GM19240 (cell line): ENCODE data around the gene CLPTM1L.
A peak's percentile ranks its signal among the peaks of the same experiment; 100 is the strongest.
"Not testable (repeated sequence)": the region's sequence is repeated elsewhere in the genome, so short reads cannot be mapped to it uniquely, and the experiment has no call there.

Source experiments
- DNase-seq: peaks from one replicate; pipeline ENCODE4 v3.0.0; 2011; ENCODE audit warnings: low spot score; ENCODE audit not compliant: insufficient read length

The CLPTM1L gene

DNA sequence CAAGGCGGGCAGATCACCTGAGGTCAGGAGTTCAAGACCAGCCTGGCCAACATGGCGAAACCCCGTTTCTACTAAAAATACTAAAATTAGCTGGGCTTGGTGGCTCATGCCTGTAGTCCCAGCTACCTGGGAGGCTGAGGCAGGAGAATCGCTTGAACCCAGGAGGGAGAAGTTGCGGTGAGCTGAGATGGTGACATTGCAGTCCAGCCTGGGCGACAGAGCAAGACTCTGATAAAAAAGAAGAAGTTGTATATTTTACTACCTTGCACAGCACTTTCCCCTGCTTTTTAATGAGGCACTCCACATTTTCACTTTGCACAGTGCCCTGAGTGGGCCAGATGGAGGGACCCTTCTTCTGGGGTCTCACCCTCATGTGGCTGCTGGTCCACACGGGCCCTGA, 15.5 kb upstream of the CLPTM1L start:
- DNase-seq = not testable (repeated sequence)

GRCh38 chr5:1359713-1360112, 14.8 kb upstream of the CLPTM1L start:
- DNase-seq = no peak

GRCh38 chr5:1359031-1359645, 14.2 kb upstream of the CLPTM1L start:
- DNase-seq = no peak

GRCh38 chr5:1358726-1359025, 13.8 kb upstream of the CLPTM1L start:
- no peak for DNase-seq

DNA sequence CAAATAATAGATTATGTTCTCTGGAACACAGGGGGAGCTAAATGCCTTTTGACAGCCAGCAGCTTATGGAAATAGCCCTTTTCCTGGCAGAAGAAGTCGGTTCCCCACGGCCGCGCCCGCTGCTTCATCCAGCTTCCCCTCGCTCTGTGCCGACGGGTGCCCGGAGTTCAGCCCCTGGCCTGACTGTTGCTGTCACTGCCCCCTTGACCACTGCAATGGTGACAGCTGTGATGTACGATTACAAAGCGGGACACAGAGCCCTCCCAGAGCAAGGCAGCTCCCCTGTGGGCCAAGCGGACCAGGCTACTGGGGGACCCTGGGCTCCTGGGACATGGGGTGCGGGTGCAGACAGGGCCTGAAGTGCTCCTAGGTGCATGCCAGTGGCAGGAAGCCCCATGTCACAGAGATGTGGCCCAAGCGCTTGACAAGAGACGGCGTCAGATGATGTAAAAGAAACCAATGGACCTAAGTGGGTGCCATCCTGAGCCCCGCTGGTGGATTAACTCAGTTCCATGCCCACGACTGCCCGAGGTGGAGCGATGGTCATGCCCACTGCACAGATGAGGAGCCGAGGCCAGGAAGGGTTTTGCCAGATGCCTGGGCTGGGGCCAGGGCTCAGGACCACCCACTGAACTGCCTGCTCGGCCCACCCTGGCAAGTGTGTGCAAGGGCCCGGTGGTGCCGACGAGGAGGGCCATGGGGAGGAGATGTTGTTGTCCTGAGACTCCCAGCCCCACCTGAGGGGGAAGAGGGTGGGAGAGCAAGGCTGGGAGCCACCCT, 13.2 kb upstream of the CLPTM1L start:
- DNase-seq = no peak

DNA sequence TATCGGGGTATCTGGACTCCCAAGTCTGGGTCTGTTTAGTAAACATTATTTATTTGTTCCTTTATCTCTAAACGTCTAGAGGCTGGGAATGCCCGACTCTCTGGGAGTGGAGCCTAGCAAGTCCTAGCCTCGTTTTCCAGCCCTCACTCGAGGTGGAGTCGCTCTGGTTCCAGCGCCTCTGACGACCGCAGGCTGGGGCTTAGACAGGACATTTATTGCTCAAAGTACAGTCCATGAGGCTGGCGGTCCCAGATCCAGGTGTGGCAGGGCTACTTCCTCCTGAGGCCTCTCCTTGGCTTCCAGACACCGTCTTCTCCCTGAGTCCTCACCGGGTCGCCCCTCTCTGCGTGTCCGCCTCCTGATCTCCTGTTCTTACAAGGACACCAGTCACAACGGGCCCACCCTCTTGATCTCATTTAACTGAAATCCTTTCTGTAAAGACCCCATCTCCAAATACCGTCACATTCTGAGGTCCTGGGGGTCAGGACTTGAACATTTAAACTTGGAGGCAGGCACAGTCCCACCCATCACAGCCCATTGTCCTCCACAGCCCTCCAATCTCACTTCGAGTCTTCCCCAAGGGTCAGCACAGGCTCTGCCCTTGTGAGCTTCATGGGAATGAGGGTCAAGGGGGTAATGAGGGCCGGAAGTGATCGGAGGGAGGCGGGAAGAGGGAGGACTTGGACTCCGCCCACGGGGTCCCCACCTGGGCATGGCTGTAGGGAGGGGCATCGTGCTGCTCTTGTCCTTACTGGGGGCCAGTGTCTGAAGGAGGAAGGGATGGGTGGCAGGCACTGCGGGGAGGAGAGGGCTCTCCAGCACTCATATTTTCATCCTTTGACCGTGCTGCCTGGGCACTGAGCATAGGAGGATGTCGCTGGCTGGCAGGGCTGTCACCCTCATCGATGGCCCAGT, 12.2 kb upstream of the CLPTM1L start:
- DNase-seq = no peak

- no peak for DNase-seq
These were observed 9.7 kb upstream of the CLPTM1L start for GRCh38 chr5:1354576-1354975.

GRCh38 chr5:1352231-1353219, 7.6 kb upstream of the CLPTM1L start:
- DNase-seq = no peak

DNA sequence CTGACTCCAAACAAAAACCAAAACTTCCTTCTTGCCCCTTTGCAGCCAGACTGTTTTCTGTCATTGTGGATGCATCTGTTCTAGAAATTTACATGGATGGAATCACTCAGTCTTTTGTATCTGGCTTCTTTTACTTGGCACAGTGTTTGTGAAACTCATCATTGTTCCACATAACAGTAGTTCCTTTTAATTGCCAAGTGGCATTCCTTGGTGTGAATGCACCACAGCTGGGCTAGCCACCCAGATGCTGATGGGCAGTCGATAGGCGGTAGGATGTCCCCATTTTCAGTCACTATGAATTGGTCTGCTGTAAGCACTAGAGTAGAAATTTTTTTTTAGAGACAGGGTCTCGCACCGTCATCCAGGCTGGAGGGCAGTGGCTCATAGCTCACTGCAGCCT, 6.3 kb upstream of the CLPTM1L start:
- no peak for DNase-seq

DNA sequence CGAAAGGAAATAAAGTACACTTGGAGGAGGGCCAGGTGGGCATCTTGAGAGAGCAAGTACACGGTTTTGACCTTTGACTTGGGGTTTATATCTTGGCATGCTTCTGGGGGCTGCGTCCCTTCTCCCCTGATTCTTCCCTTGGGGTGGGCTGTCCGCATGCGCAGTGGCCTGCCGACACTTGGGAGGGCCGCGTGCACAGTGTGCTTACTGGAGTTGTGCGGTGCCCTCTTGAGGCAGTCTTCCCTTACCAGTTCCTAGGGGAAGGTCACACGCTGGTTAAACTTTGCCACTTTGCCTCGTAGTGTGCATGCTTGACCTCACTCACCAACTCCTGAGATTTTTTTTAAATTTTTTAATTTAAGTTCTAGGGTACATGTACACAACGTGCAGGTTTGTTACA, 4.3 kb upstream of the CLPTM1L start:
- no peak for DNase-seq

- no peak for DNase-seq
These were observed 4.0 kb upstream of the CLPTM1L start for GRCh38 chr5:1348986-1349245.

DNA sequence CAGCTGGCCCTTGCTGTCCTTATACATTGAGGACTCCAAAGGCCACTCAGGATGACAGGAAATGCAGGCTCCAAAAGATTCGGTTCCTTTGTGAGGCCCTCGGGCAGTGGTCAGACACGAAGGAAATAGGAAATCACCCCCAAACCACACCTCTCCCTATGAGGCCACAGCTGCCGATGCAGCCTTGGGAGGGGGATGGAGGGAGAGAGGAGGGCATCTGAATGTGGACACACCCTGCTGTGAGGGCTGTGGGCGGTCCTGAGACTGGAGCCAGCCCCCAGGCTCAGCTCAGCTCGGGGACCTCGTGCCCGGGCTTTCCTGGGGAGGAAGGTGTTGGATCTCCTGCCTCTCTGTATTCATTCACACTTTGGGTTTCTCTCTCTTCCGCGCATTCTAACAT, 2.7 kb upstream of the CLPTM1L start:
- DNase-seq = no peak

DNA sequence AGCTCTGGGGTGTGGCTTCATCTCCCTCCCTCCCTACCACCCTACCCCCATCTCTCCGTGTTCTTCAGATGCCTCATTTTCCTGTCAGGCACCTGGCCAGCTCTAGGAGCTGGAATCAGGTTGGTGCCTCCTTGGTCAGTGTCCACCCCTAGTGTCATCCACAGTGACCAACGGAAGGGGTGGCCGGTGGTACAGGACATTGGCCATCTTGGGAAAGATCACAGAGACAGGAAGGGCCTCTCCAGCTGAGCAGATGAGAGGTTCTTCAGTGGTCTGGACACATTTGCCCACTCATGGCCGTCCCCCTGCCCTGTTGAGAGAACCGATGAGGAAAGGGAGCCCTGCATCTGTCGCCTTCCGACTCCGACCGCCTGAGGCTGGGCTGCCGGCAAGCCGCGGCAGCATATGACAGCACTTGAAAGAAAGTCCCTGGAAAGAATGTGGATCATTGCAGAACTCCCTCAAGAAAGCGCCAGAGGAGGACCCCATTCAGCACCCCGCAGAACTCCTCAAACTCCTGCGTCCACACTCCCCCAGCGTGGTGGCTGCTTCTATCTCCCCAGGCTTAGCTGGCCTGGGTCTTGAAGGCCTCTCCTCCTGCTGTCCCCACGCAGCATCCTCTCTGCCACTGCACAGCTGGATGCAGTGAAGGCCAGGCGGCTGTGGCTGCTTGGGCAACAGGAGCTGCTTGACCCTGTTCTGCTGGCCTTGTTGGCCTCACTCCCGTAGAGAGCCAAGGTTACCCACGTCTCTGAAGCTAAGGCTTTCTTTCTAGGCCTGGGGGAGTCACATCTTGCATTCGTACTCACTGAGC, 1.9 kb upstream of the CLPTM1L start:
- DNase-seq = no peak

GRCh38 chr5:1345876-1346626, 1.2 kb upstream of the CLPTM1L start:
- DNase-seq = no peak

GRCh38 chr5:1343931-1344901, 683 bp downstream of the CLPTM1L start:
- no peak for DNase-seq

DNA sequence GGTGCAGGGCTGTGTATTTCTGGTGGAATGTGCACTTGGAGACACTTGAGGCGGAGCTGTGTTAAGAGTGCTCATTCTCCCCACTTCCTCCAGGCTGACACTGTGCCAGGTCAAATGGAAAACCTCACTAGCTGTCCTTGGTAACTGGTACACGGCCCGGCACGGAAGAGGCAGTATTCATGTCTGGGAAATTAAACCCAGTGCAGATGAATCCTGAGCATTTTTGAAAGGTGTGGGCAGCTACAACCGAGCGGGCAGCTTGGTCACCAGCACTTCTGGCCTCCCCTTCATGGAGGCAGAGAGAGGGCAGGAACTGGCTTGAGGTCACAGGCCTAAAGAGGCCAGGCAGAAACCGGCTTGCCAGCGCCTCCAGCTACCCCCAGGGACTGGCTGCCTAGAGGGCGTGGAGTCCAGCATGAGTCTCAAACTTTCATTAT, 1.6 kb downstream of the CLPTM1L start:
- DNase-seq = no peak

DNA sequence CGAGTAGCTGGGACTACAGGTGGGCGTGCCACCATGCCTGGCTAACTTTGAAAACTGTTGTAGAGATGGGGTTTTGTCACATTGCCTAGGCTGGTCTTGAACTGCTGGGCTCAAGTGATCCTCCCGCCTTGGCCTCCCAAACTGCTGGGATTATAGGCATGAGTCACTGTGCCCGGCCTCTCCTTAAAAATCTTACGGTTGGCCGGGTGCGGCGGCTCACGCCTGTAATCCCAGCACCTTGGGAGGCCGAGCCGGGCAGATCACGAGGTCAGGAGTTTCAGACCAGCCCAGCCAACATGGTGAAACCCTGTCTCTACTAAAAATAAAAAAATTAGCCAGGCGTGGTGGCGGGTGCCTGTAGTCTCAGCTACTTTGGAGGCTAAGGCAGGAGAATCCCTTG, 2.2 kb downstream of the CLPTM1L start:
- not testable (repeated sequence) for DNase-seq

GRCh38 chr5:1342268-1342667, 2.6 kb downstream of the CLPTM1L start:
- no peak for DNase-seq

DNA sequence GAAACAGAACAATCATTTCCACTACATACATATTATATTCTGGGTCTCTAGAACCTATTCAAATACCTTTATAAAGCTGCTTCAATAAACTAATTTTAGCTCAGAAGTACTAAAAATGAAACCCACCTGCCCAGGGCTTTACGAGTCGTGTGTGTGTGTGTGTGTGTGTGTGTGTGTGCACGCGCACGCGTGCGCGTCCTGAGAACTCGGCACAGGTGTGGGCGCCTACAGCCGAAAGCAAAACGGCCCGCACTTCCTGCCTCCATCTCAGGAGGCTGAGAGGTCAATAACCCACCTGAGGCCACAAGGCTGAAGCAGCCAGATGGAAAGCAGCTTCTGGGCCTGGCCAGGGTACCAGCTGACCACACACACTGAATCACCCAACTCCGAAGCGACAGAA, 3.0 kb downstream of the CLPTM1L start:
- DNase-seq = peak; percentile 67
